Heart left ventricle (tissue), 16 donors: Measurements from ENCODE around the gene NEMP1. TPM values are rescaled to one million over a fixed set of nuclear protein-coding genes. Genes with fewer than 3 reads are reported as not detected.
"Not testable (repeated sequence)": the region's sequence is repeated elsewhere in the genome, so short reads cannot be mapped to it uniquely, and the experiment has no call there.

Source experiments
- ATAC-seq, 4 donors: fragments of 200-7000 bp; cut with Tn5 transposase; one replicate each; pipeline ENCODE4 v1.9.1; 2020 to 2022; ENCODE audit warnings: moderate library complexity in 4 of 4, mild to moderate bottlenecking in 3 of 4, moderate number of reproducible peaks in 1 of 4
- DNase-seq, 5 donors: peaks; one replicate each; pipeline ENCODE4 v3.0.0-alpha.2; 2020
- H3K27ac ChIP-seq, 12 donors: fragments of 200-600 bp; sonication (generic) in 4 of 12; one replicate each; pipeline versions ENCODE4 v1.5.0 to v1.8.0; 2016 to 2022; ENCODE audit warnings: mild to moderate bottlenecking in 2 of 12
- H3K27me3 ChIP-seq, 9 donors: fragments of 200-600 bp; sonication (generic) in 2 of 9; one replicate each; pipeline versions ENCODE4 v1.5.1 to v1.8.0; 2016 to 2022; ENCODE audit warnings: mild to moderate bottlenecking in 3 of 9
- H3K36me3 ChIP-seq, 9 donors: fragments of 200-600 bp; sonication (generic) in 2 of 9; one replicate each; pipeline versions ENCODE4 v1.5.0 to v1.8.0; 2018 to 2022; ENCODE audit warnings: mild to moderate bottlenecking in 2 of 9
- H3K4me1 ChIP-seq, 12 donors: fragments of 200-600 bp; sonication (generic) in 4 of 12; one replicate each; pipeline versions ENCODE4 v1.5.0 to v1.8.0; 2016 to 2022; ENCODE audit warnings: mild to moderate bottlenecking in 3 of 12
- H3K4me3 ChIP-seq, 12 donors: fragments of 200-600 bp; sonication (generic) in 4 of 12; one replicate each; pipeline versions ENCODE4 v1.5.0 to v1.8.0; 2017 to 2022; ENCODE audit warnings: mild to moderate bottlenecking in 9 of 12, moderate library complexity in 4 of 12
- H3K9me3 ChIP-seq, 12 donors: fragments of 200-600 bp; sonication (generic) in 4 of 12; one replicate each; pipeline versions ENCODE4 v1.5.0 to v1.8.0; 2016 to 2022; ENCODE audit warnings: mild to moderate bottlenecking in 1 of 12
- POLR2A ChIP-seq, 2 donors: fragments of 450-650 bp; IDR thresholded peaks; one replicate each; pipeline ENCODE4 v1.6.1; 2017; ENCODE audit warnings: antibody characterized with exemption in 2 of 2, mild to moderate bottlenecking in 2 of 2, moderate library complexity in 2 of 2
- WGBS, 4 donors: extraction: QIAGEN DNeasy Blood & Tissue Kit in 2 of 4; methylation state at CpG; one replicate each; pipeline versions ENCODE4 v1.1.5 to v1.1.7; 2013 to 2018; 5-methylcytosine and 5-hydroxymethylcytosine counted together
- intact Hi-C, 10 donors: fragments of 100-400 bp; cut with DNase I; formaldehyde crosslinking; loops; one replicate each; pipeline versions ENCODE4 v1.11.1 to v1.14.2; 2022
- polyA plus RNA-seq, 2 donors: library from polyadenylated mRNA; stranded (reverse); fragments of 200-250 nt; gene quantifications; one replicate each; pipeline ENCODE4 v1.2.3, GENCODE V29; 2013
- total RNA-seq, 9 donors: library from RNA; depleted of rRNA in 2 of 9; stranded (reverse); fragments of >200 nt in 2 of 9; fragmentation: NEBNext Ultra II Directional in 3 of 9; extraction: Animal tissue kit (Norgen Biotek cat#: 25700) in 3 of 9; gene quantifications; one replicate each; pipeline versions ENCODE4 v1.1.0 to v1.2.4, GENCODE V29; 2016 to 2023
- TF ChIP-seq, protein P1 (sequence below), 12 donors: fragments of 200-600 bp; sonication (generic) in 4 of 12; IDR thresholded peaks; one replicate each; pipeline versions ENCODE4 v1.5.0 to v1.8.0; 2018 to 2022; ENCODE audit warnings: antibody characterized with exemption in 12 of 12, mild to moderate bottlenecking in 5 of 12
- donor health status: ischemic (EF 13 %, LVEDD 7.1; RV severe dilation, severe dysfunction).
- donor health status: healthy with polysubstance abuse.
- donor health status: DM: no; HTN: yes; CAD: no.
- donor health status: DM: no; HTN: no; CAD: no.
- donor health status: ischemic (EF 25% LVEDD 6.9; RV normal size, moderate dysfunction).
- donor health status: ischemic (EF 25% LVEDD 5.7; RV mildly dilated, moderate dysfunction).
- donor health status: healthy.
- donor health status: DM: yes; HTN: yes; CAD: no.
- donor health status: ischemic (EF 35%, LVEDD 5.7; RV mildly dilated, moderate dysfunction).
- donor health status: nonischemic (EF 11% LVEDD 7.7; RV severe dilation, severe dysfunction).
- donor health status: DM: yes; HTN: yes; CAD: no.
- donor health status: PGD.
- donor health status: ischemic (EF 29% LVEDD 5.4; RV normal size, mild dysfunction).
- donor health status: nonischemic (EF 23%, LVEDD 6.1; RV moderate dilation, normal function).

NEMP1 gene
- total and polyA plus RNA-seq, 11 donors = 1.4 to 12.0 (median 3.5) TPM

DNA sequence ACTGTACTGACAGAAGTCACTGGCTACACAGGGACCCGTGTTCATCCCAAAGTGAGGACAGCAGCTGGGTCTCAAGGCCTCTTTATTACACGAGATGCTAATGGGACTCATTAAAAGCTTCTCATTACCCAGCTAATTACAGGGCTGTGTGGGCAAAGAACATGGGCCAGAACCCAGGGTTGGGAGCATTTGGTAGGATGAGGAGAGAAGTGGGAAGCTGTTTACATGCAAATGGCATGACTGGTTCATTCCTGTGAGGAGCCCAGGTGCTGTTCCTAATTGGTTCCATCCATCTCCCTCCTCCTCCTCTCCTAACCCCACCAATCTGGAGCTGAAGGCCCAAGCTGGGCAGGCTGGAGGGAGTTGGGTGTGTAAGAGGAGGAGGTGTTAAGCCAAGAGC is 53.4 kb downstream of the NEMP1 start:
- TF ChIP-seq, protein P1, sequence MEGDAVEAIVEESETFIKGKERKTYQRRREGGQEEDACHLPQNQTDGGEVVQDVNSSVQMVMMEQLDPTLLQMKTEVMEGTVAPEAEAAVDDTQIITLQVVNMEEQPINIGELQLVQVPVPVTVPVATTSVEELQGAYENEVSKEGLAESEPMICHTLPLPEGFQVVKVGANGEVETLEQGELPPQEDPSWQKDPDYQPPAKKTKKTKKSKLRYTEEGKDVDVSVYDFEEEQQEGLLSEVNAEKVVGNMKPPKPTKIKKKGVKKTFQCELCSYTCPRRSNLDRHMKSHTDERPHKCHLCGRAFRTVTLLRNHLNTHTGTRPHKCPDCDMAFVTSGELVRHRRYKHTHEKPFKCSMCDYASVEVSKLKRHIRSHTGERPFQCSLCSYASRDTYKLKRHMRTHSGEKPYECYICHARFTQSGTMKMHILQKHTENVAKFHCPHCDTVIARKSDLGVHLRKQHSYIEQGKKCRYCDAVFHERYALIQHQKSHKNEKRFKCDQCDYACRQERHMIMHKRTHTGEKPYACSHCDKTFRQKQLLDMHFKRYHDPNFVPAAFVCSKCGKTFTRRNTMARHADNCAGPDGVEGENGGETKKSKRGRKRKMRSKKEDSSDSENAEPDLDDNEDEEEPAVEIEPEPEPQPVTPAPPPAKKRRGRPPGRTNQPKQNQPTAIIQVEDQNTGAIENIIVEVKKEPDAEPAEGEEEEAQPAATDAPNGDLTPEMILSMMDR (IDR thresholded peaks at IDR 0.05) = no peak
- TF ChIP-seq POLR2A (IDR thresholded peaks at IDR 0.05) = no peak
- 85 to 94% (median 86%) methylated on average over 2 of the region's 2 CpGs; no CpG with 5 or more reads in 1 of the 4 donors for WGBS, 4 donors
- H3K27ac ChIP-seq = no peak overlapping the region
- H3K4me1 ChIP-seq = peaks cover 0 to 4% (median 0%) of the 10 kb centered on the region in 12 donors
- intact Hi-C loops = no loop called here
- no peak for ATAC-seq
- no peaks in the 10 kb centered on the region for H3K36me3 ChIP-seq
- peaks cover 0 to 5% (median 0%) of the 10 kb centered on the region in 9 donors for H3K27me3 ChIP-seq
- DNase-seq = no peak
- H3K9me3 ChIP-seq = no peaks in the 10 kb centered on the region
- no peak overlapping the region for H3K4me3 ChIP-seq

DNA sequence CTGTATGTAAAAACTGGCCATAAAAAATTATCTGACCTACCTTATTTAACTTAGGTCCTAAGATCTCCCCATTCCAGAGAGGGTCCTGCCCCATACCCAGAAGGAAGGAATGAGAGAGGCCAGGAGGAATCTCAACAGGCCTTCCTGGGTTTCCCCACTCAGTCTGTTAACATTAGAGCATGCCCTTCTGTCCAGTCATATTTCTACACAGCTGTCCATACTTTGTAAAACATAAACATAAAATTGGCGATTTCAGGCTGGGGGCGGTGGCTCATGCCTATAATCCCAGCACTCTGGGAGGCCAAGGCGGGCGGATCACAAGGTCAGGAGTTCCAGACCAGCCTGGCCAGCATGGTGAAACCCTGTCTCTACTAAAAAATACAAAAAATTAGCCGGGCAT is 56.3 kb downstream of the NEMP1 start:
- intact Hi-C loops = loop anchor here in 1 of 10 donors (5.0 kb wide), 1 partner anchor 35 kb away; no protein-coding TSS in a partner anchor
- not testable (repeated sequence) for H3K4me3 ChIP-seq, ATAC-seq, H3K27ac ChIP-seq, H3K27me3 ChIP-seq, H3K36me3 ChIP-seq, H3K4me1 ChIP-seq, H3K9me3 ChIP-seq, DNase-seq
- WGBS, 4 donors = 88 to 97% (median 94%) methylated on average over 5 of the region's 5 CpGs

DNA sequence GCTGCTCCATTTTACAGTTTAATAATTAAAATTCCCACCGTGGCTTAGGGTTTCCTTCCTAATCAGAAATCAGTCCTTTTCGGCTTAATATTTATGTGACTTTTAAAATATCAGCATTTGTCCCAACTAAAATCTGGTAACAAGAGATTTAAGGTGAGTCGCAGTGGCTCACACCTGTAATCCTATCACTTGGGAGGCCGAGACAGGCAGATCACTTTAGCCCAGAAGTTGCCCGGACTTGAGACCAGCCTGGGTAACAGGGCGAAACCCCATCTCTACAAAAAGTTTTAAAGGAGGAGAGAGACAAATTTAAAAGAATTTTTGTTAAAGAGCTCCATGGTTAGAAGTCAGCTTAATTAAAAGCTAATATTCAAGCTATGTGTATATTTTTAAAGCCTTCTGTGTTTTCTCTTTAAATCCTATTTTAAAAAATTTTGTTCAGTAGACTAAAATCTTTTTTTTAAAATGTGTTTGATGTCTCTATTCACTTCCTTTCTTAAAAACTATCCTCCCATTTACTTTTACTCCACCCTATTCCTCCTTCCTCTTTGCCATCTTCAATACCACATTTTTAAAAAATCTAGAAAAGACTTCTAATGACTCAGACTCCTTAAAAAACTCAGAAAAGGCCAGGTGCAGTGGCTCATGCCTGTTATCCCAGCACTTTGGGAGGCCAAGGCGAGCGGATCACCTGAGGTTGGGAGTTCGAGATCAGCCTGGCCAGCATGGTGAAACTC is 58.4 kb downstream of the NEMP1 start:
- H3K27me3 ChIP-seq = peaks cover 0 to 21% (median under 1%) of the 10 kb centered on the region in 9 donors
- H3K27ac ChIP-seq = no peak overlapping the region
- intact Hi-C loops = loop anchor here in 1 of 10 donors (5.0 kb wide), 1 partner anchor 37 kb away; no protein-coding TSS in a partner anchor
- WGBS, 4 donors = 87 to 91% (median 90%) methylated on average over 9 of the region's 9 CpGs
- H3K36me3 ChIP-seq = no peaks in the 10 kb centered on the region
- H3K4me3 ChIP-seq = no peak overlapping the region
- TF ChIP-seq POLR2A (IDR thresholded peaks at IDR 0.05) = no peak
- TF ChIP-seq, protein P1 (IDR thresholded peaks at IDR 0.05) = no peak
- no peaks in the 10 kb centered on the region for H3K4me1 ChIP-seq
- no peak for ATAC-seq
- no peaks in the 10 kb centered on the region for H3K9me3 ChIP-seq
- DNase-seq = no peak

DNA sequence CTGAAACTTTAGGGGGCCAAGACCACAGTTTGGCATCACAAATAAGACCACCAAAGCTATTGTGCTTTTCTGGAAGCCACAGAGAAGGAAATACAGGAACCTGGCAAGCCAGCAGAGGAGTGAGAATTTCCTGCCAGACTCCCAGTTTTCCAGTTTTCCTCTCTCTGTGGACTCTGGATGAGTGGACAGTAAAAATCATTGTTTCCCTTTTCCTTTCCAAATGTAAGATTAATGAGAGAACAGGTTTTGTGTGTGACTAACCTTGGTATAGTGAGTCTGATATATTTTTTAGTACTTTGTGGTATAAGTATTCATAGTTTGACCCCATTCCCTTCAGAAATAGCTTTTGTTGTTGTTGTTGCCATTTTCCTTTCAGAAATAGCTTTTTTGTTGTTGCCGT is 59.7 kb downstream of the NEMP1 start:
- Histone ChIP-seq H3K36me3 (no peaks in the 10 kb centered on the region), H3K27ac (no peak overlapping the region), H3K4me1 (no peaks in the 10 kb centered on the region), H3K9me3 (no peaks in the 10 kb centered on the region), H3K27me3 (peaks cover 0 to 33% (median 10%) of the 10 kb centered on the region in 9 donors), H3K4me3 (no peak overlapping the region)
- TF ChIP-seq POLR2A (IDR thresholded peaks at IDR 0.05) = no peak
- TF ChIP-seq, protein P1 (IDR thresholded peaks at IDR 0.05) = no peak
- intact Hi-C loops = no loop called here
- 73 to 92% (median 84%) methylated on average over 1 of the region's 1 CpG for WGBS, 4 donors
- no peak for DNase-seq
- ATAC-seq = no peak

DNA sequence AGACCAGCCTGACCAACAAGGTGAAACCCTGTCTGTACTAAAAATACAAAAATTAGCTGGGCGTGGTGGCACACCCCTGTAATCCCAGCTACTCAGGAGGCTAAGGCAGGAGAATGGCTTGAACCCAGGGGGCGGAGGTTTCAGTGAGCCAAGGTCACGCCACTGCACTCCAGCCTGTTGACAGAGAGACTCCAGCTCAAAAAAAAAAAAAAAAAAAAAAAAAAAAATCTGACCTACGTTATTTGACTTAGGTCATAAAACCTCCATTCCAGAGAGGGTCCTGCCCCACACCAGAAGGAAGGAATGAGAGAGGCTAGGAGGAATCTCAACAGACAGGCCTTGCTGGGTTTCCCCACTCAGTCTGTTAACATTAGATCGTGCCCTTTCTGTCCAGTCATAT is 60.2 kb downstream of the NEMP1 start:
- intact Hi-C loops, ATAC-seq: not testable (repeated sequence)

More for the DNA sequence above, 60.2 kb downstream of the NEMP1 start:
- H3K27me3 ChIP-seq = peaks cover 0 to 34% (median 10%) of the 10 kb centered on the region in 9 donors
- not testable (repeated sequence) for H3K36me3 ChIP-seq, DNase-seq, H3K4me3 ChIP-seq, H3K27ac ChIP-seq, H3K4me1 ChIP-seq, H3K9me3 ChIP-seq
- WGBS, 4 donors = 82 to 93% (median 88%) methylated on average over 5 of the region's 5 CpGs
